Keratinocyte (primary cell): ENCODE measurements around the gene FOXC1. TPM values are rescaled to one million over a fixed set of nuclear protein-coding genes. Genes with fewer than 3 reads are reported as not detected.

Experiments
- DNase-seq: peaks from one replicate; pipeline ENCODE4 v3.0.0-alpha.2; 2011; ENCODE audit warnings: low read depth, missing footprints, low spot score
- FAIRE-seq: peaks from 2 replicates; lab custom pipeline; 2011; peaks lifted over from hg19 to GRCh38; lab: Jason Lieb, UNC
- H2AFZ ChIP-seq: 2 replicates; pipeline ENCODE4 v1.6.0; 2012; ENCODE audit warnings: low read length, control low read depth, inconsistent platforms; ENCODE audit not compliant: control insufficient read depth
- H3K27ac ChIP-seq: 2 replicates; pipeline ENCODE4 v1.5.1; 2011; ENCODE audit warnings: low read length; ENCODE audit not compliant: control insufficient read depth, insufficient read depth
- H3K27me3 ChIP-seq: 3 replicates; pipeline ENCODE4 v1.6.0; 2011; ENCODE audit warnings: low read length; ENCODE audit not compliant: control insufficient read depth, insufficient read depth; ENCODE audit errors: extremely low read depth
- H3K36me3 ChIP-seq, 2 experiments: 2 replicates in 1 of 2; 3 replicates in 1 of 2; pipeline ENCODE4 v1.5.1; 2011; ENCODE audit warnings: low read length in 2 of 2, mild to moderate bottlenecking in 1 of 2; ENCODE audit not compliant: control insufficient read depth in 2 of 2, insufficient read depth in 2 of 2; ENCODE audit errors: extremely low read depth in 1 of 2
- H3K4me1 ChIP-seq: 3 replicates; pipeline ENCODE4 v1.5.1; 2011; ENCODE audit warnings: low read length; ENCODE audit not compliant: control insufficient read depth, insufficient read depth; ENCODE audit errors: extremely low read depth
- H3K4me2 ChIP-seq: 3 replicates; pipeline ENCODE4 v1.6.0; 2011; ENCODE audit warnings: low read depth, low read length; ENCODE audit not compliant: control insufficient read depth, insufficient read depth; ENCODE audit errors: extremely low read depth
- H3K4me3 ChIP-seq, 3 experiments: fragments of 200-600 bp in 1 of 3; sonication (generic) in 1 of 3; 2 replicates in 2 of 3; 3 replicates in 1 of 3; pipeline ENCODE4 v1.5.1; 2011 to 2016; ENCODE audit warnings: low read length in 3 of 3, mild to moderate bottlenecking in 3 of 3, control low read depth in 2 of 3, inconsistent platforms in 1 of 3, low read depth in 1 of 3, mixed read lengths in 1 of 3, mixed run types in 1 of 3, moderate library complexity in 1 of 3; ENCODE audit not compliant: control insufficient read depth in 2 of 3, insufficient read depth in 2 of 3; ENCODE audit errors: extremely low read depth in 1 of 3
- H3K79me2 ChIP-seq: 2 replicates; pipeline ENCODE4 v1.6.0; 2012; ENCODE audit warnings: low read length; ENCODE audit not compliant: control insufficient read depth, insufficient read depth
- H3K9ac ChIP-seq: 3 replicates; pipeline ENCODE4 v1.6.0; 2011; ENCODE audit warnings: low read length; ENCODE audit not compliant: control insufficient read depth, insufficient read depth; ENCODE audit errors: extremely low read depth
- H3K9me1 ChIP-seq: 3 replicates; pipeline ENCODE4 v1.6.0; 2011; ENCODE audit warnings: low read length; ENCODE audit not compliant: control insufficient read depth, insufficient read depth; ENCODE audit errors: extremely low read depth
- H3K9me3 ChIP-seq: 2 replicates; pipeline ENCODE4 v1.5.1; 2012; ENCODE audit warnings: low read depth, low read length; ENCODE audit not compliant: control insufficient read depth
- H4K20me1 ChIP-seq: 3 replicates; pipeline ENCODE4 v1.6.0; 2011; ENCODE audit warnings: low read length; ENCODE audit not compliant: control insufficient read depth, insufficient read depth; ENCODE audit errors: extremely low read depth
- EZH2 ChIP-seq: IDR thresholded peaks from one replicate; pipeline ENCODE4 v1.6.1; 2012; ENCODE audit warnings: inconsistent platforms, mild to moderate bottlenecking, low read length, moderate library complexity
- dilution Hi-C: fragments of 300-500 bp; cut with MboI; formaldehyde crosslinking; loops from one replicate; pipeline ENCODE4 v1.7.0; 2020; ENCODE audit warnings: low sequenced_read_pairs; ENCODE audit not compliant: extremely low pct_ligation_motif_present
- polyA plus RNA-seq, 5 experiments: library from polyadenylated mRNA; depleted of rRNA in 3 of 5; stranded (reverse) in 3 of 5; stranded (forward) in 1 of 5; unstranded in 1 of 5; fragments of >200 nt; gene quantifications; 1 replicate in 1 of 5; 2 replicates in 3 of 5; 3 replicates in 1 of 5; pipeline versions ENCODE4 v1.2.1 to v1.2.3, GENCODE V29; 2011 to 2012; ENCODE audit warnings: missing spikeins in 2 of 5, low read depth in 1 of 5, low replicate concordance in 1 of 5
- TF ChIP-seq, protein P1 (sequence below), 3 experiments: IDR thresholded peaks in 1 of 3; conservative IDR thresholded peaks in 1 of 3; optimal IDR thresholded peaks in 1 of 3; 2 replicates in 2 of 3; 3 replicates in 1 of 3; pipeline versions ENCODE3 to v1.5.1; 2011; ENCODE audit warnings: low read length in 3 of 3, mild to moderate bottlenecking in 3 of 3, moderate library complexity in 2 of 3, control low read depth in 1 of 3, inconsistent platforms in 1 of 3; ENCODE audit not compliant: insufficient read depth in 2 of 3; ENCODE audit errors: extremely low read depth in 1 of 3

Gene FOXC1
- polyA plus RNA-seq, 1 donor (not counting 4 experiments of a cell fraction or from before 2014, with no cell fraction given), result 4.3 TPM

DNA sequence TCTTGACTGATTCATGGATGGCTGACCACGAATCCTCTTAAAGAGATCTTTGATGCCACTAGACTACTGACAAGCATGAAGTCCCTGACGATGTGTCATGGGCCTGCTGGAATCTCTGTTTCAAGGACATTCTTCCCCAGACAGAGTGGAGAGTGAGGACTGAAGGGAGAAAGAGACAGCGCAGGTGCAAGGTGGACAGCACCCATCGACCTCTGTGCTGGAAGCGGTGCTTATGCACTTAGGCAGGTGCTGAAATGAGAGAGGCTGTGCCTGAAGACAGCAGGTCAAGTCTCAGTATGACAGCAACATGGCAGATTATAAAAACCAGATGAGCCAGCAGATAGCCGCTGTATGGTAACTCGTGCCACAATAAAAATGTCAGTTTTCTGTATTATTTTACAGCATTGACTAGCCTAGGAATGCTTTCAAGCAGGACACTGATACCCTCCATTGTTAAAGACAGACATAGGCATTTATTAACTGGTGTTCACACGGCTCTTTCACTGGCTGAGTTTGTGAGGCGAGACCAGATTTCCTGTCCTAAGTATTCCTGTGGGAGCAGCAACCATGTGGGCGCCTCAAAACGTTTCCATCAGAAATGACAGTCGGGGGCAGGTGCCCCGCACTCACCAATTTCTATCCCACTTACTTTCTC, 47.5 kb downstream of the FOXC1 start:
- TF ChIP-seq, protein P1, sequence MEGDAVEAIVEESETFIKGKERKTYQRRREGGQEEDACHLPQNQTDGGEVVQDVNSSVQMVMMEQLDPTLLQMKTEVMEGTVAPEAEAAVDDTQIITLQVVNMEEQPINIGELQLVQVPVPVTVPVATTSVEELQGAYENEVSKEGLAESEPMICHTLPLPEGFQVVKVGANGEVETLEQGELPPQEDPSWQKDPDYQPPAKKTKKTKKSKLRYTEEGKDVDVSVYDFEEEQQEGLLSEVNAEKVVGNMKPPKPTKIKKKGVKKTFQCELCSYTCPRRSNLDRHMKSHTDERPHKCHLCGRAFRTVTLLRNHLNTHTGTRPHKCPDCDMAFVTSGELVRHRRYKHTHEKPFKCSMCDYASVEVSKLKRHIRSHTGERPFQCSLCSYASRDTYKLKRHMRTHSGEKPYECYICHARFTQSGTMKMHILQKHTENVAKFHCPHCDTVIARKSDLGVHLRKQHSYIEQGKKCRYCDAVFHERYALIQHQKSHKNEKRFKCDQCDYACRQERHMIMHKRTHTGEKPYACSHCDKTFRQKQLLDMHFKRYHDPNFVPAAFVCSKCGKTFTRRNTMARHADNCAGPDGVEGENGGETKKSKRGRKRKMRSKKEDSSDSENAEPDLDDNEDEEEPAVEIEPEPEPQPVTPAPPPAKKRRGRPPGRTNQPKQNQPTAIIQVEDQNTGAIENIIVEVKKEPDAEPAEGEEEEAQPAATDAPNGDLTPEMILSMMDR (optimal IDR thresholded peaks at IDR 0.05 in 1 of 3, IDR thresholded peaks at IDR 0.05 in 1 of 3, conservative IDR thresholded peaks at IDR 0.05 in 1 of 3; ENCODE audit: extremely low read depth in 1 of 3, insufficient read depth in 2 of 3, low read length in 3 of 3), result no peak
- no peak for TF ChIP-seq EZH2
- no peak overlapping the region for H2AFZ ChIP-seq
- FAIRE-seq, result no peak

DNA sequence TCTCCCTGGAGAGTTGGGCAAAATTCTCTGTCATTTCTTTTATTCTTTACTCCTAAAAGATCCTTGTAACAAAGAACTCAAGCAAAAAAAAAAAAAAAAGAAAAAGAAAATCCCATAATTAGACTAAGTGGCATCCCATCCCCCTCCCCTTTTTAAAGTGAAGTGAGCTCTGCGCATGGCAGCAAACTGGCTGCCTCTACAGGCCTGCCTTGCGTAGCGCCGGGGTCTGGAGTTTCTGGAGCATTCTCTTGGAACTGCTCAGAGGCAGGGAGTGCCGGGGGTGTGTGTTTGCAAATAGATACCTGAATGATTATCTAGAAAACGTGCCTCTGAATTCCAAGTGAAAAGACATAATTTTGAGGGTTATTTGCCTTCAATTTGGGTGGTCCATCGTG, 48.1 kb downstream of the FOXC1 start:
- H3K79me2 ChIP-seq, result no peaks in the 10 kb centered on the region
- no peak for TF ChIP-seq EZH2
- TF ChIP-seq, protein P1 (optimal IDR thresholded peaks at IDR 0.05 in 1 of 3, IDR thresholded peaks at IDR 0.05 in 1 of 3, conservative IDR thresholded peaks at IDR 0.05 in 1 of 3; ENCODE audit: extremely low read depth in 1 of 3, insufficient read depth in 2 of 3, low read length in 3 of 3), result no peak
- H3K9me3 ChIP-seq, result no peaks in the 10 kb centered on the region
- H3K4me2 ChIP-seq, result no peak overlapping the region
- DNase-seq, result no peak
- H4K20me1 ChIP-seq, result no peaks in the 10 kb centered on the region
- H3K27me3 ChIP-seq, result no peaks in the 10 kb centered on the region
- H3K9me1 ChIP-seq, result no peaks in the 10 kb centered on the region
- no peak overlapping the region for H3K4me3 ChIP-seq
- H3K4me1 ChIP-seq, result no peaks in the 10 kb centered on the region
- no peak overlapping the region for H3K9ac ChIP-seq
- no peak overlapping the region for H3K27ac ChIP-seq
- no peaks in the 10 kb centered on the region for H3K36me3 ChIP-seq
- no peak for FAIRE-seq
- dilution Hi-C loops, result no loop called here
- no peak overlapping the region for H2AFZ ChIP-seq

More for the DNA sequence above, 47.5 kb downstream of the FOXC1 start:
- Histone ChIP-seq H3K4me3 (no peak overlapping the region), H3K79me2 (no peaks in the 10 kb centered on the region), H3K9me1 (no peaks in the 10 kb centered on the region), H3K9me3 (no peaks in the 10 kb centered on the region), H3K4me2 (no peak overlapping the region), H3K9ac (no peak overlapping the region), H4K20me1 (no peaks in the 10 kb centered on the region), H3K4me1 (no peaks in the 10 kb centered on the region), H3K27me3 (no peaks in the 10 kb centered on the region), H3K27ac (no peak overlapping the region), H3K36me3 (no peaks in the 10 kb centered on the region)
- dilution Hi-C loops, result no loop called here
- no peak for DNase-seq
